HG03039 (cell line): ENCODE data around the gene SKIC8.
"Not testable (repeated sequence)": the region's sequence is repeated elsewhere in the genome, so short reads cannot be mapped to it uniquely, and the experiment has no call there.

Experiments used
- ATAC-seq: cut with Tn5 transposase; IDR thresholded peaks from one replicate; pipeline ENCODE4 v1.9.1; 2021; ENCODE audit warnings: mild to moderate bottlenecking, moderate library complexity; ENCODE audit not compliant: unreplicated experiment

The SKIC8 gene

GRCh38 chr15:78259232-78259631 lies 40.2 kb downstream of the SKIC8 start:
- ATAC-seq, result no peak

GRCh38 chr15:78257681-78258080 lies 41.7 kb downstream of the SKIC8 start:
- no peak for ATAC-seq

- no peak for ATAC-seq
Observed at GRCh38 chr15:78256044-78256437, 43.4 kb downstream of the SKIC8 start.

GRCh38 chr15:78255421-78256043 lies 43.9 kb downstream of the SKIC8 start:
- no peak for ATAC-seq

- ATAC-seq, result no peak
Observed at GRCh38 chr15:78251136-78251535, 48.3 kb downstream of the SKIC8 start.

GRCh38 chr15:78249131-78249530 lies 50.3 kb downstream of the SKIC8 start:
- no peak for ATAC-seq

- no peak for ATAC-seq
Observed at GRCh38 chr15:78247911-78248310, 51.5 kb downstream of the SKIC8 start.

- not testable (repeated sequence) for ATAC-seq
Observed at GRCh38 chr15:78245976-78246620, 53.3 kb downstream of the SKIC8 start.

- ATAC-seq, result not testable (repeated sequence)
Observed at GRCh38 chr15:78245392-78245791, 54.0 kb downstream of the SKIC8 start.

GRCh38 chr15:78244893-78245292 lies 54.5 kb downstream of the SKIC8 start:
- no peak for ATAC-seq

- no peak for ATAC-seq
Observed at GRCh38 chr15:78244101-78244500, 55.3 kb downstream of the SKIC8 start.

GRCh38 chr15:78243491-78243941 lies 55.9 kb downstream of the SKIC8 start:
- ATAC-seq, result no peak

GRCh38 chr15:78243058-78243457 lies 56.4 kb downstream of the SKIC8 start:
- ATAC-seq, result no peak

GRCh38 chr15:78242128-78242527 lies 57.3 kb downstream of the SKIC8 start:
- ATAC-seq, result no peak

GRCh38 chr15:78241017-78241416 lies 58.4 kb downstream of the SKIC8 start:
- ATAC-seq, result no peak

GRCh38 chr15:78239811-78240210 lies 59.6 kb downstream of the SKIC8 start:
- ATAC-seq, result no peak

- no peak for ATAC-seq
Observed at GRCh38 chr15:78237146-78237545, 62.3 kb downstream of the SKIC8 start.

- no peak for ATAC-seq
Observed at GRCh38 chr15:78236491-78236890, 62.9 kb downstream of the SKIC8 start.

- no peak for ATAC-seq
Observed at GRCh38 chr15:78234515-78235040, 64.8 kb downstream of the SKIC8 start, which contains the start of gene ACSBG1. ACSBG1 (minus strand) TSS chr15:78234565; CDS start chr15:78234501, 64 bp downstream.

GRCh38 chr15:78233496-78233895 lies 65.9 kb downstream of the SKIC8 start:
- no peak for ATAC-seq
